B cell (primary cell): ENCODE measurements around the gene SSX4B. TPM values are rescaled to one million over a fixed set of nuclear protein-coding genes. Genes with fewer than 3 reads are reported as not detected.

Experiments used
- ATAC-seq: fragments of 200-7000 bp; cut with Tn5 transposase; one replicate; pipeline ENCODE4 v1.10.0; 2021; ENCODE audit warnings: low read depth, mild to moderate bottlenecking, moderate number of reproducible peaks, moderate library complexity
- CTCF ChIA-PET: fragments of 350-600 bp; sonication (Branson Sonifier 250); formaldehyde crosslinking; loops from one replicate; lab custom pipeline; 2021; ENCODE audit warnings: antibody characterized with exemption, inconsistent platforms; lab: Charles Lee
- POLR2A ChIA-PET: fragments of 350-600 bp; sonication (Branson Sonifier 250); formaldehyde crosslinking; loops from one replicate; lab custom pipeline; 2021; ENCODE audit warnings: antibody characterized with exemption; lab: Charles Lee
- DNase-seq: peaks from one replicate; pipeline ENCODE4 v3.0.0; 2013
- H2AFZ ChIP-seq: 2 replicates; pipeline ENCODE4 v1.6.1; 2012; ENCODE audit warnings: mild to moderate bottlenecking, low read depth, low read length; ENCODE audit not compliant: insufficient read depth, poor library complexity, severe bottlenecking
- H3K27ac ChIP-seq, 2 donors: 1 replicate in 1 of 2; 2 replicates in 1 of 2; pipeline ENCODE4 v1.5.1; 2012 to 2013; ENCODE audit warnings: low read length in 2 of 2, mild to moderate bottlenecking in 2 of 2, moderate library complexity in 1 of 2
- H3K27me3 ChIP-seq, 4 experiments: fragments of 200-600 bp in 1 of 4; sonication (generic) in 1 of 4; replicated peaks in 1 of 4; 1 replicate in 2 of 4; 2 replicates in 2 of 4; pipeline versions ENCODE4 v1.6.1 to v1.7.0; 2013 to 2016; ENCODE audit warnings: low read length in 3 of 4, mild to moderate bottlenecking in 2 of 4, mixed read lengths in 1 of 4, moderate library complexity in 1 of 4; ENCODE audit not compliant: insufficient read depth in 4 of 4, control insufficient read depth in 3 of 4; ENCODE audit errors: control extremely low read depth in 1 of 4
- H3K36me3 ChIP-seq, 2 experiments: replicated peaks in 1 of 2; 1 replicate in 1 of 2; 2 replicates in 1 of 2; pipeline versions ENCODE4 v1.6.1 to v1.7.1; 2013; ENCODE audit warnings: low read length in 1 of 2; ENCODE audit not compliant: insufficient read depth in 2 of 2, control insufficient read depth in 1 of 2; ENCODE audit errors: control extremely low read depth in 1 of 2, extremely low read depth in 1 of 2
- H3K4me1 ChIP-seq, 2 donors: fragments of 200-600 bp in 1 of 2; sonication (generic) in 1 of 2; 1 replicate in 1 of 2; 2 replicates in 1 of 2; pipeline versions ENCODE4 v1.5.1 to v1.6.1; 2013 to 2017; ENCODE audit warnings: low read length in 2 of 2; ENCODE audit not compliant: control insufficient read depth in 2 of 2, insufficient read depth in 2 of 2
- H3K4me2 ChIP-seq: replicated peaks from 2 replicates; pipeline ENCODE3; 2012; ENCODE audit warnings: mild to moderate bottlenecking, low read depth, low read length; ENCODE audit not compliant: poor library complexity, severe bottlenecking
- H3K4me3 ChIP-seq, 5 experiments: fragments of 200-600 bp in 1 of 5; sonication (generic) in 1 of 5; 1 replicate in 3 of 5; 2 replicates in 2 of 5; pipeline versions ENCODE4 v1.5.1 to v1.7.0; 2011 to 2016; ENCODE audit warnings: low read length in 4 of 5, mild to moderate bottlenecking in 4 of 5, low read depth in 2 of 5, control low read depth in 1 of 5, moderate library complexity in 1 of 5; ENCODE audit not compliant: insufficient read depth in 1 of 5; ENCODE audit errors: control extremely low read depth in 1 of 5, extremely low read depth in 1 of 5
- H3K79me2 ChIP-seq: fragments of 200-600 bp; sonication (generic); one replicate; pipeline ENCODE4 v1.6.0; 2016; ENCODE audit warnings: low read length; ENCODE audit not compliant: control insufficient read depth, insufficient read depth
- H3K9ac ChIP-seq: fragments of 200-600 bp; sonication (generic); 2 replicates; pipeline ENCODE4 v1.6.1; 2017; ENCODE audit warnings: mild to moderate bottlenecking, low read length, moderate library complexity
- H3K9me3 ChIP-seq, 3 donors: one replicate each; pipeline versions ENCODE4 v1.6.1 to v1.7.1; 2013; ENCODE audit warnings: low read length in 2 of 3; ENCODE audit not compliant: control insufficient read depth in 2 of 3, insufficient read depth in 1 of 3; ENCODE audit errors: control extremely low read depth in 1 of 3
- H4K20me1 ChIP-seq: 2 replicates; pipeline ENCODE4 v1.6.0; 2012; ENCODE audit warnings: mild to moderate bottlenecking, low read length; ENCODE audit not compliant: insufficient read depth, control insufficient read depth, poor library complexity, severe bottlenecking
- H3K27ac Mint-ChIP-seq: one replicate; pipeline ENCODE4 v1.8.0; 2021; ENCODE audit warnings: mixed read lengths
- H3K27me3 Mint-ChIP-seq: one replicate; pipeline ENCODE4 v1.8.0; 2021; ENCODE audit warnings: mixed read lengths
- H3K4me1 Mint-ChIP-seq: one replicate; pipeline ENCODE4 v1.8.0; 2021; ENCODE audit warnings: mixed read lengths
- H3K4me3 Mint-ChIP-seq: one replicate; pipeline ENCODE4 v1.8.0; 2021; ENCODE audit warnings: mixed read lengths
- H3K9me3 Mint-ChIP-seq: one replicate; pipeline ENCODE4 v1.8.0; 2022; ENCODE audit warnings: mixed read lengths; ENCODE audit not compliant: insufficient read depth
- CTCF ChIP-seq: fragments of 200-600 bp; IDR thresholded peaks from one replicate; pipeline ENCODE4 v1.8.0; 2022; ENCODE audit warnings: antibody characterized with exemption, mild to moderate bottlenecking
- EZH2 ChIP-seq: IDR thresholded peaks from 2 replicates; pipeline ENCODE4 v1.6.1; 2012; ENCODE audit warnings: borderline replicate concordance, low read depth, mild to moderate bottlenecking, moderate library complexity, low read length; ENCODE audit not compliant: insufficient read depth, poor library complexity, severe bottlenecking
- WGBS: methylation state at CpG from one replicate; pipeline ENCODE4 v1.1.5; 2013; ENCODE audit warnings: missing lambda C conversion rate; ENCODE audit not compliant: insufficient coverage; 5-methylcytosine and 5-hydroxymethylcytosine counted together
- intact Hi-C: fragments of 100-400 bp; cut with micrococcal nuclease; formaldehyde crosslinking; loops from one replicate; pipeline ENCODE4 v1.10.0; 2022
- polyA plus RNA-seq: library from polyadenylated mRNA; depleted of rRNA; stranded (reverse); fragments of >200 nt; gene quantifications from 2 replicates; pipeline ENCODE4 v1.2.3, GENCODE V29; 2012
- total RNA-seq, 2 donors: library from RNA; stranded (reverse); fragments of 120-200 nt in 1 of 2; gene quantifications; 1 replicate in 1 of 2; 2 replicates in 1 of 2; pipeline versions ENCODE4 v1.2.3 to v1.2.4, GENCODE V29; 2013 to 2022

Gene SSX4B
- total and polyA plus RNA-seq, 2 donors (not counting 1 experiment from before 2014, with no cell fraction given), result not detected

GRCh38 chrX:48458711-48459110 is 47.0 kb upstream of the SSX4B start:
- Histone ChIP-seq H3K4me1 (no peaks in the 10 kb centered on the region), H3K9me3 (no peaks in the 10 kb centered on the region), H3K27me3 (no peaks in the 10 kb centered on the region), H3K79me2 (no peaks in the 10 kb centered on the region), H3K4me2 (no peak overlapping the region), H3K4me3 (no peak overlapping the region), H3K27ac (no peak overlapping the region), H3K9ac (no peak overlapping the region), H2AFZ (no peak overlapping the region), H4K20me1 (no peaks in the 10 kb centered on the region), H3K36me3 (no peaks in the 10 kb centered on the region)
- ATAC-seq (no peak), DNase-seq (no peak)
- TF ChIP-seq EZH2, result no peak
- no peak for TF ChIP-seq CTCF
- CTCF ChIA-PET, result no interaction called here
- WGBS, result 98% methylated on average over 5 of the region's 6 CpGs
- no peaks in the 10 kb centered on the region for H3K4me1 Mint-ChIP-seq
- H3K9me3 Mint-ChIP-seq, result no peaks in the 10 kb centered on the region
- intact Hi-C loops, result no loop called here
- H3K27me3 Mint-ChIP-seq, result no peaks in the 10 kb centered on the region
- no peak overlapping the region for H3K27ac Mint-ChIP-seq
- POLR2A ChIA-PET, result no interaction called here
- no peak overlapping the region for H3K4me3 Mint-ChIP-seq

GRCh38 chrX:48456628-48457331 is 45.0 kb upstream of the SSX4B start:
- Histone ChIP-seq H3K79me2 (no peaks in the 10 kb centered on the region), H3K27me3 (no peaks in the 10 kb centered on the region), H3K27ac (no peak overlapping the region), H3K4me3 (no peak overlapping the region), H3K4me2 (no peak overlapping the region), H3K9ac (no peak overlapping the region), H3K9me3 (no peaks in the 10 kb centered on the region), H3K36me3 (no peaks in the 10 kb centered on the region), H4K20me1 (no peaks in the 10 kb centered on the region), H2AFZ (no peak overlapping the region), H3K4me1 (no peaks in the 10 kb centered on the region)
- ChIA-PET CTCF (no interaction called here), POLR2A (no interaction called here)
- DNase-seq (no peak), ATAC-seq (no peak)
- no peaks in the 10 kb centered on the region for H3K4me1 Mint-ChIP-seq
- no peak overlapping the region for H3K27ac Mint-ChIP-seq
- WGBS, result no CpG with 5 or more reads among the region's 6 CpGs
- H3K4me3 Mint-ChIP-seq, result no peak overlapping the region
- H3K9me3 Mint-ChIP-seq, result no peaks in the 10 kb centered on the region
- TF ChIP-seq EZH2, result no peak
- TF ChIP-seq CTCF, result no peak
- intact Hi-C loops, result no loop called here
- no peaks in the 10 kb centered on the region for H3K27me3 Mint-ChIP-seq
